ENCODE results near the gene CD200R1L. TPM values are rescaled to one million over a fixed set of nuclear protein-coding genes. Genes with fewer than 3 reads are reported as not detected.
A peak's percentile ranks its signal among the peaks of the same experiment; 100 is the strongest.

Gene CD200R1L
- total and polyA plus RNA-seq, 2 experiments from 2014 or later, result not detected

- no peak overlapping the region for H3K4me2 ChIP-seq (ENCODE audit: unreplicated experiment)
- in situ Hi-C loops (cut with MboI), result no loop called here
- H3K9me3 ChIP-seq (ENCODE audit: low read depth), result no peaks in the 10 kb centered on the region
- no peak overlapping the region for H3K9ac ChIP-seq
- no peaks in the 10 kb centered on the region for H3K36me3 ChIP-seq (ENCODE audit: low read depth)
- TF ChIP-seq EZH2 (IDR thresholded peaks at IDR 0.05; ENCODE audit: insufficient read depth, poor library complexity, severe bottlenecking), result no peak
- no peak for TF ChIP-seq EZH2phosphoT487 (IDR thresholded peaks at IDR 0.05; ENCODE audit: insufficient read depth, low read depth)
- no peaks in the 10 kb centered on the region for H3K9me2 ChIP-seq (ENCODE audit: insufficient read depth)
- no peaks in the 10 kb centered on the region for H3K27me3 ChIP-seq (replicated peaks; ENCODE audit: insufficient read depth)
- no peak for DNase-seq
- peaks cover 16% of the 10 kb centered on the region for H3K4me1 ChIP-seq (ENCODE audit: insufficient read depth)
- no peak overlapping the region for H2AFZ ChIP-seq
- H3K79me2 ChIP-seq (ENCODE audit: insufficient read depth), result no peaks in the 10 kb centered on the region
- H3F3A ChIP-seq (ENCODE audit: insufficient read depth), result no peaks in the 10 kb centered on the region
- no peak overlapping the region for H3K4me3 ChIP-seq
- H3K27ac ChIP-seq, result no peak overlapping the region
- no peaks in the 10 kb centered on the region for H4K20me1 ChIP-seq (ENCODE audit: insufficient read depth)
- WGBS, 2 experiments (ENCODE audit: low coverage in 1 of 2, low lambda C conversion rate in 2 of 2, missing lambda C conversion rate in 2 of 2), result 7 to 13% methylated on average over 2 of the region's 2 CpGs
Observed at GRCh38 chr3:112803467-112803866, 43.2 kb downstream of the CD200R1L start.

- H3K4me2 ChIP-seq (ENCODE audit: unreplicated experiment), result no peak overlapping the region
- no peaks in the 10 kb centered on the region for H3F3A ChIP-seq (ENCODE audit: insufficient read depth)
- TF ChIP-seq EZH2phosphoT487 (IDR thresholded peaks at IDR 0.05; ENCODE audit: insufficient read depth, low read depth), result no peak
- no peak for TF ChIP-seq EZH2 (IDR thresholded peaks at IDR 0.05; ENCODE audit: insufficient read depth, poor library complexity, severe bottlenecking)
- no peak overlapping the region for H3K9ac ChIP-seq
- H3K79me2 ChIP-seq (ENCODE audit: insufficient read depth), result no peaks in the 10 kb centered on the region
- no peaks in the 10 kb centered on the region for H3K9me2 ChIP-seq (ENCODE audit: insufficient read depth)
- H3K4me1 ChIP-seq (ENCODE audit: insufficient read depth), result peaks cover 16% of the 10 kb centered on the region
- H3K4me3 ChIP-seq, result no peak overlapping the region
- H2AFZ ChIP-seq, result no peak overlapping the region
- no peaks in the 10 kb centered on the region for H4K20me1 ChIP-seq (ENCODE audit: insufficient read depth)
- no peaks in the 10 kb centered on the region for H3K9me3 ChIP-seq (ENCODE audit: low read depth)
- no peaks in the 10 kb centered on the region for H3K36me3 ChIP-seq (ENCODE audit: low read depth)
- in situ Hi-C loops (cut with MboI), result no loop called here
- no peak overlapping the region for H3K27ac ChIP-seq
- no peak for DNase-seq
- no peaks in the 10 kb centered on the region for H3K27me3 ChIP-seq (replicated peaks; ENCODE audit: insufficient read depth)
Observed at GRCh38 chr3:112802338-112802737, 44.3 kb downstream of the CD200R1L start.

GRCh38 chr3:112799946-112800345 is 46.7 kb downstream of the CD200R1L start:
- peaks cover 16% of the 10 kb centered on the region for H3K4me1 ChIP-seq (ENCODE audit: insufficient read depth)
- H3K79me2 ChIP-seq (ENCODE audit: insufficient read depth), result no peaks in the 10 kb centered on the region
- H3K4me2 ChIP-seq (ENCODE audit: unreplicated experiment), result no peak overlapping the region
- in situ Hi-C loops (cut with MboI), result no loop called here
- no peaks in the 10 kb centered on the region for H3K9me3 ChIP-seq (ENCODE audit: low read depth)
- H3K9ac ChIP-seq, result no peak overlapping the region
- no peaks in the 10 kb centered on the region for H4K20me1 ChIP-seq (ENCODE audit: insufficient read depth)
- H3K4me3 ChIP-seq, result no peak overlapping the region
- DNase-seq, result peak; percentile 38
- no peaks in the 10 kb centered on the region for H3K27me3 ChIP-seq (replicated peaks; ENCODE audit: insufficient read depth)
- H3K36me3 ChIP-seq (ENCODE audit: low read depth), result no peaks in the 10 kb centered on the region
- peak overlapping the region; percentile 77 for H2AFZ ChIP-seq
- TF ChIP-seq EZH2 (IDR thresholded peaks at IDR 0.05; ENCODE audit: insufficient read depth, poor library complexity, severe bottlenecking) (no peak), EZH2phosphoT487 (IDR thresholded peaks at IDR 0.05; ENCODE audit: insufficient read depth, low read depth) (no peak)
- no peaks in the 10 kb centered on the region for H3K9me2 ChIP-seq (ENCODE audit: insufficient read depth)
- peak overlapping the region; percentile 25 for H3K27ac ChIP-seq
- H3F3A ChIP-seq (ENCODE audit: insufficient read depth), result no peaks in the 10 kb centered on the region

- H3K36me3 ChIP-seq (ENCODE audit: low read depth), result no peaks in the 10 kb centered on the region
- no peak overlapping the region for H3K4me3 ChIP-seq
- no peaks in the 10 kb centered on the region for H3K9me3 ChIP-seq (ENCODE audit: low read depth)
- no peaks in the 10 kb centered on the region for H3K79me2 ChIP-seq (ENCODE audit: insufficient read depth)
- WGBS, 2 experiments (ENCODE audit: low coverage in 1 of 2, low lambda C conversion rate in 2 of 2, missing lambda C conversion rate in 2 of 2), result 89 to 94% methylated on average over 6 of the region's 6 CpGs
- no peaks in the 10 kb centered on the region for H3K9me2 ChIP-seq (ENCODE audit: insufficient read depth)
- DNase-seq, result no peak
- H3F3A ChIP-seq (ENCODE audit: insufficient read depth), result no peaks in the 10 kb centered on the region
- no peaks in the 10 kb centered on the region for H3K27me3 ChIP-seq (replicated peaks; ENCODE audit: insufficient read depth)
- no peak overlapping the region for H2AFZ ChIP-seq
- H3K27ac ChIP-seq, result no peak overlapping the region
- H3K4me2 ChIP-seq (ENCODE audit: unreplicated experiment), result no peak overlapping the region
- TF ChIP-seq EZH2phosphoT487 (IDR thresholded peaks at IDR 0.05; ENCODE audit: insufficient read depth, low read depth), result no peak
- TF ChIP-seq EZH2 (IDR thresholded peaks at IDR 0.05; ENCODE audit: insufficient read depth, poor library complexity, severe bottlenecking), result no peak
- peaks cover 11% of the 10 kb centered on the region for H3K4me1 ChIP-seq (ENCODE audit: insufficient read depth)
- no peak overlapping the region for H3K9ac ChIP-seq
- in situ Hi-C loops (cut with MboI), result no loop called here
- no peaks in the 10 kb centered on the region for H4K20me1 ChIP-seq (ENCODE audit: insufficient read depth)
Observed at GRCh38 chr3:112794622-112795172, 52.0 kb downstream of the CD200R1L start.

All from GM23248 (cell line).